OCI-LY7 (cell line): ENCODE data around the gene WNT8A. TPM values are rescaled to one million over a fixed set of nuclear protein-coding genes. Genes with fewer than 3 reads are reported as not detected.

Source experiments
- BruUV-seq: library from RNA; stranded (reverse); fragments of 400-500 nt; replicated peaks from 2 replicates; lab custom pipeline; 2021; lab: Mats Ljungman, UMichigan
- CTCF ChIA-PET: fragments of 300-600 bp; sonication (Branson Sonifier 250); formaldehyde crosslinking; loops from one replicate; lab custom pipeline; 2022; ENCODE audit warnings: antibody characterized with exemption; ENCODE audit not compliant: unreplicated experiment; lab: Charles Lee
- POLR2A ChIA-PET: fragments of 300-600 bp; sonication (Branson Sonifier 250); formaldehyde crosslinking; loops from one replicate; lab custom pipeline; 2022; ENCODE audit warnings: antibody characterized with exemption; lab: Charles Lee
- DNase-seq: peaks from one replicate; pipeline ENCODE4 v3.0.0-alpha.2; 2015; ENCODE audit warnings: low spot score
- H2AFZ ChIP-seq: fragments of 200-600 bp; sonication (generic), shearing (Covaris generic); 2 replicates; pipeline ENCODE4 v1.6.1; 2014; ENCODE audit warnings: mild to moderate bottlenecking, antibody characterized with exemption, low read length, moderate library complexity
- H3K27ac ChIP-seq: fragments of 200-600 bp; sonication (generic); 2 replicates; pipeline ENCODE4 v1.5.1; 2014; ENCODE audit warnings: mixed run types, low read depth, mild to moderate bottlenecking, moderate library complexity, low read length, inconsistent platforms; ENCODE audit not compliant: poor library complexity, severe bottlenecking
- H3K36me3 ChIP-seq: fragments of 200-600 bp; sonication (generic); 2 replicates; pipeline ENCODE4 v1.6.1; 2014; ENCODE audit warnings: mild to moderate bottlenecking, antibody characterized with exemption, low read length, moderate library complexity, mixed read lengths; ENCODE audit not compliant: insufficient read depth
- H3K4me1 ChIP-seq: fragments of 200-600 bp; sonication (generic); 2 replicates; pipeline ENCODE4 v1.5.1; 2014; ENCODE audit warnings: mild to moderate bottlenecking, low read length; ENCODE audit not compliant: insufficient read depth, poor library complexity, severe bottlenecking
- H3K4me2 ChIP-seq: fragments of 200-600 bp; sonication (generic); 2 replicates; pipeline ENCODE4 v1.6.1; 2014; ENCODE audit warnings: mild to moderate bottlenecking, low read length
- H3K4me3 ChIP-seq: fragments of 200-600 bp; sonication (generic); 2 replicates; pipeline ENCODE4 v1.5.1; 2014; ENCODE audit warnings: mild to moderate bottlenecking, low read depth, low read length; ENCODE audit not compliant: poor library complexity, severe bottlenecking
- H3K79me2 ChIP-seq: fragments of 200-600 bp; sonication (generic); 2 replicates; pipeline ENCODE4 v1.6.1; 2016; ENCODE audit warnings: low read depth, mild to moderate bottlenecking, low read length, moderate library complexity, mixed read lengths; ENCODE audit not compliant: insufficient read depth
- H3K9me2 ChIP-seq: fragments of 200-600 bp; sonication (generic); 2 replicates; pipeline ENCODE4 v1.6.1; 2016; ENCODE audit warnings: mild to moderate bottlenecking, low read length, mixed read lengths; ENCODE audit not compliant: insufficient read depth
- H3K9me3 ChIP-seq: fragments of 200-600 bp; sonication (generic); 2 replicates; pipeline ENCODE4 v1.6.1; 2014; ENCODE audit warnings: mild to moderate bottlenecking, mixed run types, low read length, mixed read lengths
- H4K20me1 ChIP-seq: fragments of 200-600 bp; sonication (generic); 2 replicates; pipeline ENCODE4 v1.6.1; 2014; ENCODE audit warnings: mild to moderate bottlenecking, antibody characterized with exemption, low read length, moderate library complexity, mixed read lengths; ENCODE audit not compliant: insufficient read depth
- CTCF ChIP-seq: fragments of 200-600 bp; sonication (generic); conservative IDR thresholded peaks from 2 replicates; pipeline ENCODE4 v1.5.1; 2014; ENCODE audit warnings: mild to moderate bottlenecking, antibody characterized with exemption, low read length, moderate library complexity, mixed read lengths
- EZH2phosphoT487 ChIP-seq: fragments of 200-600 bp; sonication (generic); IDR thresholded peaks from 2 replicates; pipeline ENCODE4 v1.6.1; 2018; ENCODE audit warnings: low read depth, borderline replicate concordance, mild to moderate bottlenecking, mixed run types, antibody characterized with exemption, low read length, moderate library complexity, mixed read lengths
- intact Hi-C: fragments of 100-400 bp; cut with micrococcal nuclease; formaldehyde crosslinking; loops from one replicate; pipeline ENCODE4 v1.10.0; 2022; ENCODE audit not compliant: unreplicated experiment
- small RNA-seq: library from RNA; depleted of rRNA; stranded (forward); fragments of <200 nt; gene quantifications from one replicate; pipeline ENCODE3, GENCODE V24; 2014
- total RNA-seq, 2 experiments: library from RNA; depleted of rRNA in 1 of 2; stranded (reverse); fragments of >200 nt in 1 of 2; shearing (Covaris generic) in 1 of 2; gene quantifications; 2 replicates each; pipeline ENCODE4 v1.2.3, GENCODE V29; 2014 to 2022

WNT8A gene
- total RNA-seq, 2 experiments from 2014 or later: not detected

GRCh38 chr5:138139781-138140090 is 55.9 kb downstream of the WNT8A start:
- no peak overlapping the region for H2AFZ ChIP-seq
- H3K36me3 ChIP-seq: no peaks in the 10 kb centered on the region
- no peak overlapping the region for H3K4me3 ChIP-seq
- no peaks in the 10 kb centered on the region for H4K20me1 ChIP-seq
- BruUV-seq: no TSS peak
- H3K79me2 ChIP-seq: no peaks in the 10 kb centered on the region
- no peak overlapping the region for H3K27ac ChIP-seq
- CTCF ChIA-PET: no interaction called here
- DNase-seq: no peak
- intact Hi-C loops: no loop called here
- H3K4me1 ChIP-seq: no peaks in the 10 kb centered on the region
- POLR2A ChIA-PET: interaction anchor here (0.6 to 1.0 kb wide), 3 partner anchors 10 to 155 kb away, joined by 3 read pairs; no protein-coding TSS in a partner anchor
- H3K4me2 ChIP-seq: no peak overlapping the region
- TF ChIP-seq CTCF: no peak
- no peak for TF ChIP-seq EZH2phosphoT487
- no peaks in the 10 kb centered on the region for H3K9me2 ChIP-seq
- no peaks in the 10 kb centered on the region for H3K9me3 ChIP-seq

- no peak overlapping the region for H3K4me3 ChIP-seq
- no peak overlapping the region for H3K27ac ChIP-seq
- H2AFZ ChIP-seq: no peak overlapping the region
- no peaks in the 10 kb centered on the region for H3K36me3 ChIP-seq
- no peak for DNase-seq
- no peaks in the 10 kb centered on the region for H3K4me1 ChIP-seq
- H4K20me1 ChIP-seq: no peaks in the 10 kb centered on the region
- TF ChIP-seq EZH2phosphoT487 (no peak), CTCF (no peak)
- no TSS peak for BruUV-seq
- POLR2A ChIA-PET: interaction anchor here (0.6 to 1.0 kb wide), 3 partner anchors 11 to 155 kb away, joined by 3 to 4 read pairs (median 3); no protein-coding TSS in a partner anchor
- no peaks in the 10 kb centered on the region for H3K9me2 ChIP-seq
- H3K4me2 ChIP-seq: no peak overlapping the region
- intact Hi-C loops: no loop called here
- H3K79me2 ChIP-seq: no peaks in the 10 kb centered on the region
- CTCF ChIA-PET: no interaction called here
- no peaks in the 10 kb centered on the region for H3K9me3 ChIP-seq
Observed at GRCh38 chr5:138140268-138140667, 56.4 kb downstream of the WNT8A start.

Small RNA genes lying within 50 kb of the gene (small RNA-seq; reads per million reads assigned to genes)
- gene RNU6-1148P (not detected), gene RNU6-460P (not detected), gene RNU6-888P (0.16 reads per million)

Other genes starting within 250 kb of the WNT8A start
- gene MYOT, start 216.2 kb upstream of the WNT8A start, total RNA-seq (2014; rRNA removed; shearing (Covaris generic)): 0.28 TPM in 1 of 2 replicates, not detected in the other
- not detected in 2 replicates for gene MYOT, start 216.2 kb upstream of the WNT8A start, total RNA-seq (2022)
- gene PKD2L2, start 194.6 kb upstream of the WNT8A start, total RNA-seq (2014; rRNA removed; shearing (Covaris generic)): not detected in 2 replicates
- not detected in 2 replicates for gene PKD2L2, start 194.6 kb upstream of the WNT8A start, total RNA-seq (2022)
- 9.8 and 21.5 TPM in 2 replicates for gene FAM13B, start 51.0 kb upstream of the WNT8A start, total RNA-seq (2014; rRNA removed; shearing (Covaris generic))
- gene FAM13B, start 51.0 kb upstream of the WNT8A start, total RNA-seq (2022): 29.8 and 35.7 TPM in 2 replicates
- gene NME5, start 55.4 kb downstream of the WNT8A start, total RNA-seq (2014; rRNA removed; shearing (Covaris generic)): not detected in 2 replicates
- gene NME5, start 55.4 kb downstream of the WNT8A start, total RNA-seq (2022): not detected in 2 replicates
- 57.7 and 71.7 TPM in 2 replicates for gene BRD8, start 94.6 kb downstream of the WNT8A start, total RNA-seq (2014; rRNA removed; shearing (Covaris generic))
- gene BRD8, start 94.6 kb downstream of the WNT8A start, total RNA-seq (2022): 92.7 and 108 TPM in 2 replicates
- gene KIF20A, start 95.1 kb downstream of the WNT8A start, total RNA-seq (2014; rRNA removed; shearing (Covaris generic)): 63.1 and 74.5 TPM in 2 replicates
- gene KIF20A, start 95.1 kb downstream of the WNT8A start, total RNA-seq (2022): 65.1 and 76.7 TPM in 2 replicates
- 31.8 and 46.7 TPM in 2 replicates for gene CDC23, start 129.3 kb downstream of the WNT8A start, total RNA-seq (2014; rRNA removed; shearing (Covaris generic))
- 36.7 and 45.0 TPM in 2 replicates for gene CDC23, start 129.3 kb downstream of the WNT8A start, total RNA-seq (2022)
- 0.08 TPM in 1 of 2 replicates, not detected in the other for gene GFRA3, start 190.6 kb downstream of the WNT8A start, total RNA-seq (2014; rRNA removed; shearing (Covaris generic))
- gene GFRA3, start 190.6 kb downstream of the WNT8A start, total RNA-seq (2022): not detected in 2 replicates
- 19.2 and 21.8 TPM in 2 replicates for gene CDC25C, start 247.8 kb downstream of the WNT8A start, total RNA-seq (2014; rRNA removed; shearing (Covaris generic))
- 21.1 and 26.9 TPM in 2 replicates for gene CDC25C, start 247.8 kb downstream of the WNT8A start, total RNA-seq (2022)